Suprapubic skin (tissue), 4 donors: ENCODE measurements around the gene CNOT6L. TPM values are rescaled to one million over a fixed set of nuclear protein-coding genes. Genes with fewer than 3 reads are reported as not detected.
"Not testable (repeated sequence)": the region's sequence is repeated elsewhere in the genome, so short reads cannot be mapped to it uniquely, and the experiment has no call there.

ENCODE experiments used
- DNase-seq, 2 donors: peaks; one replicate each; pipeline ENCODE4 v3.0.0-alpha.2; 2019; ENCODE audit warnings: low spot score in 2 of 2
- H3K27ac ChIP-seq: fragments of 200-600 bp; sonication (generic); one replicate; pipeline ENCODE4 v1.5.1; 2019
- H3K27me3 ChIP-seq: fragments of 200-600 bp; sonication (generic); one replicate; pipeline ENCODE4 v1.5.1; 2019
- H3K36me3 ChIP-seq: fragments of 200-600 bp; sonication (generic); one replicate; pipeline ENCODE4 v1.5.1; 2019
- H3K4me1 ChIP-seq: fragments of 200-600 bp; sonication (generic); one replicate; pipeline ENCODE4 v1.5.1; 2019
- H3K4me3 ChIP-seq: fragments of 200-600 bp; sonication (generic); one replicate; pipeline ENCODE4 v1.5.1; 2019; ENCODE audit warnings: mild to moderate bottlenecking
- H3K9me3 ChIP-seq: fragments of 200-600 bp; sonication (generic); one replicate; pipeline ENCODE4 v1.5.1; 2019
- EP300 ChIP-seq: sonication (generic); formaldehyde crosslinking; IDR thresholded peaks from one replicate; pipeline ENCODE4 v1.6.1; 2017; ENCODE audit warnings: antibody characterized with exemption
- POLR2A ChIP-seq, 2 donors: fragments of 450-650 bp; IDR thresholded peaks; one replicate each; pipeline ENCODE4 v1.6.1; 2017; ENCODE audit warnings: antibody characterized with exemption in 2 of 2, mild to moderate bottlenecking in 2 of 2, moderate library complexity in 2 of 2
- POLR2AphosphoS5 ChIP-seq, 3 donors: sonication (generic); formaldehyde crosslinking; IDR thresholded peaks; one replicate each; pipeline ENCODE4 v1.6.1; 2017; ENCODE audit warnings: antibody characterized with exemption in 3 of 3
- WGBS: methylation state at CpG from one replicate; pipeline ENCODE4 v1.1.5; 2018; 5-methylcytosine and 5-hydroxymethylcytosine counted together
- total RNA-seq, 4 donors: library from RNA; depleted of rRNA; stranded (reverse); fragments of >200 nt; gene quantifications; one replicate each; pipeline ENCODE4 v1.1.0, GENCODE V29; 2016
- TF ChIP-seq, protein P1 (sequence below), 2 donors: fragments of 200-600 bp in 1 of 2; fragments of 450-650 bp in 1 of 2; sonication (generic) in 1 of 2; IDR thresholded peaks; one replicate each; pipeline ENCODE4 v1.5.1; 2016 to 2019; ENCODE audit warnings: antibody characterized with exemption in 2 of 2, mild to moderate bottlenecking in 1 of 2, moderate library complexity in 1 of 2

CNOT6L gene
- total RNA-seq, 4 donors from 2014 or later = 21.3 to 45.8 (median 39.6) TPM

DNA sequence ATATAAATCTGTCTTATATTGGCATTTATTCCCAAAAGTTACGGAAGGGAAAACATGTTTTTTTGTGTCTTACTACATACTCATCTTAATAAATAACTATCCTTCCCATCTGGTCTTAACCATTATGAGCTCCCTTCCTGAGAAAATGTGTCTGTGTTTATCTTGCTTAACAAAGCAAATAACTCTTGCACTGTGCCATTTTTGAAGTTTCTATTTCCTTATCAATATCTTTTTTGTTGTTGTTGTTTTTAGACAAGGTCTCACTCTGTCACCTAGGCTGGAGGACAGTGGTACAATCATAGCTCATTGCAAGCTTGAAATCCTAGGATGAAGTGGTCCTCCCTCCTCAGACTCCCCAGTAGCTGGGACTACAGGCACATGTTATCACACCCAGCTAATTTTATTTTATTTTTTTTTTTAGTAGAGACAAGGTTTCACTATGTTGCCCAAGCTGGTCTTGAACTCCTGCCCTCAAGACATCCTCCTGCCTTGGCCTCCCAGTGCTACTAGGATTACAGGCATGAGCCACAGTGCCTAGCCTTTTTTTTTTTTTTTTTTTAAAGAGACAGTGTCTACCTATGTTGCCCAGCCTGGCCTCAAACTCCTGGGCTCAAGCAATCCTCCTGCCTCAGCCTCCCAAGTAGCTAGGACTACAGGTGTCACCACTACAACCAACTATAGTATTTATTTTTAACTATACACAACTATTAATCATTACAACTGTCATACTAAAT lies 36.9 kb downstream of the CNOT6L start:
- no peak for DNase-seq
- Histone ChIP-seq H3K9me3 (no peaks in the 10 kb centered on the region), H3K4me3 (no peak overlapping the region), H3K27me3 (no peaks in the 10 kb centered on the region), H3K4me1 (peaks cover 8% of the 10 kb centered on the region), H3K36me3 (no peaks in the 10 kb centered on the region), H3K27ac (no peak overlapping the region)
- TF ChIP-seq POLR2AphosphoS5 (IDR thresholded peaks at IDR 0.05) (no peak), POLR2A (IDR thresholded peaks at IDR 0.05) (no peak), EP300 (no peak)
- TF ChIP-seq, protein P1, sequence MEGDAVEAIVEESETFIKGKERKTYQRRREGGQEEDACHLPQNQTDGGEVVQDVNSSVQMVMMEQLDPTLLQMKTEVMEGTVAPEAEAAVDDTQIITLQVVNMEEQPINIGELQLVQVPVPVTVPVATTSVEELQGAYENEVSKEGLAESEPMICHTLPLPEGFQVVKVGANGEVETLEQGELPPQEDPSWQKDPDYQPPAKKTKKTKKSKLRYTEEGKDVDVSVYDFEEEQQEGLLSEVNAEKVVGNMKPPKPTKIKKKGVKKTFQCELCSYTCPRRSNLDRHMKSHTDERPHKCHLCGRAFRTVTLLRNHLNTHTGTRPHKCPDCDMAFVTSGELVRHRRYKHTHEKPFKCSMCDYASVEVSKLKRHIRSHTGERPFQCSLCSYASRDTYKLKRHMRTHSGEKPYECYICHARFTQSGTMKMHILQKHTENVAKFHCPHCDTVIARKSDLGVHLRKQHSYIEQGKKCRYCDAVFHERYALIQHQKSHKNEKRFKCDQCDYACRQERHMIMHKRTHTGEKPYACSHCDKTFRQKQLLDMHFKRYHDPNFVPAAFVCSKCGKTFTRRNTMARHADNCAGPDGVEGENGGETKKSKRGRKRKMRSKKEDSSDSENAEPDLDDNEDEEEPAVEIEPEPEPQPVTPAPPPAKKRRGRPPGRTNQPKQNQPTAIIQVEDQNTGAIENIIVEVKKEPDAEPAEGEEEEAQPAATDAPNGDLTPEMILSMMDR (IDR thresholded peaks at IDR 0.05) = no peak
- WGBS = 67% methylated on average over 1 of the region's 1 CpG

DNA sequence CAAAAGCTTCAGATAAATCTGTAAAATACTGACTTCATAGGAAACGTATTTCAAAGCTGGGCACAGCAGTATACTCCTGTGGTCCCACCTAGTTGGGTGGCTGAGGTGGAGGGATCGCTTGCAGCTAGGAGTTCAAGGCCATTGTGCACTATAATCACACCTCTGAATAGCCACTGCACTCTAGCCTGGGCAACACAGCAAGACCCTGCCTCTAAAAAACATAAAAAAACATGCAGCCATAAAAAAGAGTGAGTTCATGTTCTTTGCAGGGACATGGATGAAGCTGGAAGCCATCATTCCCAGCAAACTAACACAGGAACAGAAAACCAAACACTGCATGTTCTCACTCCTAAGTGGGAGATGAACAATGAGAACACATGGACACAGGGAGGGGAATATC lies 38.4 kb downstream of the CNOT6L start:
- not testable (repeated sequence) for H3K4me3 ChIP-seq, H3K27ac ChIP-seq, H3K9me3 ChIP-seq, H3K36me3 ChIP-seq, DNase-seq, H3K27me3 ChIP-seq
- H3K4me1 ChIP-seq = peaks cover 19% of the 10 kb centered on the region
- WGBS = 91% methylated on average over 2 of the region's 2 CpGs

DNA sequence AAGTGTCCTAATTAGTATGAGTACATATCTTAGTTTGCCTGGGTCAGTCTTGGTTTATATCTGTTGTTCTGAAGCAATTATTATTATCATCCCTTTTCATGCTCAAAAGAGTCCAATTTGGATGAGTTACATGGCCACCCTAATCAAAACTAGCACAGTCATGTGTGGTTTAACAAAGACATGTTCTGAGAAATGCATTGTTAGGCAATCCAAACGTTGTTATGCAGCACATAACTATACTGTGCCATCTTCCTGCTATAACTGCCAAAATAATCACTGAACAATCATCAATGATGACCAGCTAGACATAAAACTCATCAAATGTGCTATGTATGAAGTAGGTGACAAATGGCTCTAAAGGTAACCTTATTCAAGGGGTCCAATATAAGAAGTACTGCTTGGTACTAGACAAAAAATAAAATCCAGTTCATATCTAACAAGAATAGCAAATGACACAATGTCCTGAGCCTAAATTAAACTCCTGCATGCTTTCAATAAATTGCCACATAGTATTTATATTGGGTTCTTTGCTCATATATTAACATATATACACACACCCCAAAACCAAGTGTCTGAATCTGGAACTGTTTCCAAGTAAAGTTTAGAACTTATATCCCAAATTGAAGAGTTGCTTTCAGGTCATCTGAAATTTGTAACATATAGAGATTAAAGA lies 41.9 kb downstream of the CNOT6L start:
- H3K4me3 ChIP-seq = no peak overlapping the region
- H3K27me3 ChIP-seq = no peaks in the 10 kb centered on the region
- H3K4me1 ChIP-seq = peaks cover 22% of the 10 kb centered on the region
- H3K9me3 ChIP-seq = no peaks in the 10 kb centered on the region
- H3K27ac ChIP-seq = peak overlapping the region; percentile 27
- no peak for DNase-seq
- H3K36me3 ChIP-seq = peaks cover 3% of the 10 kb centered on the region
- 10% methylated on average over 1 of the region's 1 CpG for WGBS
- TF ChIP-seq POLR2A (IDR thresholded peaks at IDR 0.05) (no peak), EP300 (no peak), POLR2AphosphoS5 (IDR thresholded peaks at IDR 0.05) (no peak)
- TF ChIP-seq, protein P1 (IDR thresholded peaks at IDR 0.05) = no peak

DNA sequence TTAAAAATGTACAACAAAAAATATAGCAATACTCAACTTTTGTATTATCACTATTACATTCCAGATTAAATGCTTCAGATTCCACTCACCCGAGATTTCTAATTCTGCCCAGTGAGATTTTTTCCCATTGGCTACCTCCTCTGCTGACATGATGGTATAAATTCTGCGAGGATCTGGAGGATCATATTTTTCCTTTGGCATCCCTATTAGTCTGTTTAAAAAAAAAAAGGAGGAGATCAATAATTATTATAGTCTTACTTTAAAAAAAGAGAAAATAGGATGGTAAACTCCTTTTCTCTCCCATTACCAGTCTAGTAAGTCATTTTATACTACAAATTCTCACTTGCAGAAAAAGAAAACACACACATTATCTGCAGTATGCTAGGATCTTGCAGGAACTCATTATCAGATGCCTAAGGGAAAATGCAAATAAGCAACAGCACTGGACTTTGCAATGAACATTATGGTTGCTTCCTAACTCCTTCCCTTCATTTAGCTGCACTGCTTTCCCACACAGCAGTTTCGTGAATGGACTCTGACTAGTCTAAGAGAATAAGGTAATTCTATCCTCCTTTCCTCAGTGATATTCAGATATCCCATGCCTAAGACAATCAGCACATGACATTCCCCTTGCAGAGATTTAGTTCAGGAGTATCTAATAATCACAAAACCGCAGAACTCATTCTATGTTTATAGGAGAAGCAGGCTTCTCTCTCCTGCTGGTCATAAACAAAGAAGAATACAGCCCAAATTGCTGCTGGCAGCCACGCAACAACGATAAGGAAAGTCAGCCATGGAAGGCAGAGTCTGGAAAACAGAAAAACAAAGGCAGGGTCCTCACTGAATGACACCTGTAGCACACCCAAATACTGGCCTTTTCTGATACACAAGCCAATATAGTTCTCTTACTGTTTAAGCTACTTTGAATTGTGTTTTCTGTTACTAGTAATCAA lies 42.7 kb downstream of the CNOT6L start:
- Histone ChIP-seq H3K4me3 (no peak overlapping the region), H3K27me3 (no peaks in the 10 kb centered on the region), H3K36me3 (peaks cover 9% of the 10 kb centered on the region), H3K4me1 (peaks cover 22% of the 10 kb centered on the region), H3K27ac (peak overlapping the region; percentile 27), H3K9me3 (no peaks in the 10 kb centered on the region)
- DNase-seq = no peak
- TF ChIP-seq EP300 (no peak), POLR2A (IDR thresholded peaks at IDR 0.05) (no peak), POLR2AphosphoS5 (IDR thresholded peaks at IDR 0.05) (no peak)
- TF ChIP-seq, protein P1 (IDR thresholded peaks at IDR 0.05) = no peak
- WGBS = 69% methylated on average over 6 of the region's 6 CpGs

DNA sequence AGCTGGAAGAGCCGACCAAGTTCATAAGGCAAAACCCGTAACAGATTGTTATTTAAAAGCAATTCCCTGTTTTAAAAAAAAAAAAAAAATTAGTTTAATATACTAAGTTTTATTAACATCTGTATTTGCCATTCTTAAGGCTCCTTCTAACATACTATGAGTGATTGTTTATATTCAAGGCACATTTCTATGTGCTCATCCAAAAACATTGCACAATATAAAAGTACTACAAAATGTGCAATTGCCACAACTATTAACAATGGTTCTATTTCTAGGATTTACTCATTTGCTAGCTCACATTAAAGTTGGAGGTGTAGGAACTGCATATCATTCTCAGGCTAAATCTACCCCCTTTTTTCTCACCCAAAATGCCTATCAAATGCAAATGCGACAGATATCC lies 46.1 kb downstream of the CNOT6L start:
- H3K4me3 ChIP-seq = no peak overlapping the region
- TF ChIP-seq POLR2A (IDR thresholded peaks at IDR 0.05) = no peak
- TF ChIP-seq, protein P1 (IDR thresholded peaks at IDR 0.05) = no peak
- no peak for TF ChIP-seq POLR2AphosphoS5 (IDR thresholded peaks at IDR 0.05)
- no peak for TF ChIP-seq EP300
- H3K4me1 ChIP-seq = peaks cover 22% of the 10 kb centered on the region
- no peak overlapping the region for H3K27ac ChIP-seq
- WGBS = 96% methylated on average over 3 of the region's 3 CpGs
- no peak for DNase-seq
- no peaks in the 10 kb centered on the region for H3K9me3 ChIP-seq
- no peaks in the 10 kb centered on the region for H3K27me3 ChIP-seq
- H3K36me3 ChIP-seq = peaks cover 14% of the 10 kb centered on the region
